Lung microvascular endothelial cell (primary cell): ENCODE measurements around the gene TTC24. TPM values are rescaled to one million over a fixed set of nuclear protein-coding genes. Genes with fewer than 3 reads are reported as not detected.

Experiments used
- DNase-seq, 2 donors: peaks; one replicate each; pipeline versions ENCODE4 v3.0.0 to v3.0.0-alpha.2; 2010; ENCODE audit warnings: low read depth in 2 of 2
- total RNA-seq: library from RNA; depleted of rRNA; stranded (reverse); fragments of >200 nt; gene quantifications from 2 replicates; pipeline ENCODE4 v1.2.1, GENCODE V29; 2014

TTC24 gene
- total RNA-seq, 1 donor from 2014 or later: not detected

GRCh38 chr1:156554971-156555370 is 24.6 kb upstream of the TTC24 start:
- no peak for DNase-seq

DNA sequence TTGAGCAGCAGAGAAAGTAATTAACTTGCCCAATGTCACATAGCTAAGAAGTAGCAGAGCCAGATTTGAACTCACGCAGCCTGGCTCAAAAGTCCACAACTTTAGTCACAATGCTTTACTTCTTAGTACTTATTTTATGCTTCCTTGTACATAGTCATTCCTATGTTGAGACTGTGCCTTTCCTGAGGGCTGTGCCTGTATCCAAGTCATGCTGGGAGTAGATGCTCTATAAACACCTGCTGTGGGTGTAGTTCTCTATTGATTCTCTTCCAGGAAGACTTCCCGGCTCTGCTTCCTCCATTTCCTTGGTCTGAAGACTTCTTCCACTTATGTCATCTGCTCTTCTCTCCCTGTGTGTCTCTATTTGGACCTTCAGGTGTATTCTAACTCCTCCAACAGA is 23.8 kb upstream of the TTC24 start:
- no peak for DNase-seq

GRCh38 chr1:156556354-156556753 is 23.2 kb upstream of the TTC24 start:
- no peak for DNase-seq

GRCh38 chr1:156559086-156559796 is 20.3 kb upstream of the TTC24 start:
- no peak for DNase-seq

DNA sequence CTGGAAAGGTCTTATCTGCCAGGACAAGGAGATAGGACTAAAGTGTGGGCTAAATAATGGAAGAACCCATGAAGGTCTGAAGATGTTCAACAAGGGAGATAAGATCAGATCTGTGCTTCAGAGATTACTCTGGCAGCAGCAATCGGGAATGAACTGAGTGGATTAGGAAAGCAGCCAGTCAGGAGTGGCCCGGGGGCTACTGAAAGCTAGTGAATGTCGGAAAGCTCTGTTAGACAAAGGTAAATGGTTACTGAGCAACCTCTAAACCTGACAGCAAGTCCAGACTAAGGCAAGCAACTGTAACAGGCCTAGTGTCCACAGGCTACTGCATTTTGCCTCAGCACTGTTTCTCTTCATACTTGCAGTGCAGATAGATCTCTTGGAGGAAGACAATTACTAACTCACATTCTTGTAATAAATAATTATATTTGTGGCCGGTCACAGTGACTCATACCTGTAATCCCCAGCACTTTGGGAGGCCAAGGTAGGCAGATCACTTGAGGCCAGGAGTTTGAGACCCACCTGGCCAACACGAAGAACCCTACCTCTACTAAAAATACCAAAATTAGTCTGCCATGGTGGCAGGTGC is 19.6 kb upstream of the TTC24 start:
- no peak for DNase-seq

DNA sequence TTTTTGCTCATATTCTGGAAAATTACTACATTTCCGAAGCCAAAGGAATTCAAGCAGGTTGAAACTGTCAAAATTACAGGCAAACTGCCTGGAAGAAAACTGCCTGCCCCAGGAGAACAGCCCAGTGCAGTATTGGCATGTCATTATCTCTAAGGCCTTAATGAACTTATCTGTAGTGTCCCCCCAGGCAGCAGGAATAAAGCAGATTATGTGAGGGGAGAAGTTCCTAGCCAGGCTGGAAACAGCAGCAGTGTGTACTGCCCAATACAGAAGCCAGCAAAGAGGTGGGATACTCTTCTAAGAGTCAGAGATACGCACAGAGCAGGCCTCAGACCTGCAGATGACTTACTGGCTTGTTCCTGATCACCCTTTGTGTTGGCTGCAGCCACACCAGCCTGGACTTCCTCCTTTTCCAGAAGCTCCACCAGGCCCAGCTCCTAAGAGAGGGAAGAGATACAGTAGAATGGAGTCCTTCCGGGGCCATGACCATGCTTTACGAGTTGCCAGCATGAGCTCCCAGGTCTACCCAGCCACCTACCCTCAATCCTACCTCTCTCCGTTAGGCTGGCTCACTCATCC is 18.8 kb upstream of the TTC24 start:
- DNase-seq: no peak

DNA sequence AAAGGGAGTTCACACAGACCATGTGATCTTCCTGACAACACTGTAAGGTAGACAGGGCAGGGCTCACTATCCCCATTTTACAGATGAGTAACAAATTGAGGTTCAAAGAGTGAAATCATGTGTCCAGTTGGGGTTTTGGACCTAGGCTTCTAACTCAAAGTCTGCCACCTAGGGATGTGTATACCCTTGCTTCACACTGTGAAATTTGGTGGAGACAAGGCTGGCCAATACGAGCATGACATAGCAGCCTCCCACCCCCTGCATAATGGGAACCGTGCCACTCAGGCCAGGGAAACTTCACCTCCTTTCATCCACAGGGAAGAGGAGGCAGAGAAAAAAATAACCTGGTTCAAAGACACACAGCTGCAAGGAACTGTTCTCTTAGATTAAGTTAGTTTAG is 14.0 kb upstream of the TTC24 start:
- DNase-seq: no peak

GRCh38 chr1:156566436-156566835 is 13.1 kb upstream of the TTC24 start:
- DNase-seq: no peak

GRCh38 chr1:156571261-156571852 is 8.2 kb upstream of the TTC24 start:
- peak in 1 of 2 donors; percentile 91 for DNase-seq

GRCh38 chr1:156571919-156572662 is 7.4 kb upstream of the TTC24 start, which contains the start of gene IQGAP3:
Gene IQGAP3 (minus strand): TSS chr1:156572565. CDS start chr1:156572529, 36 bp downstream.
- DNase-seq: peak; percentile 83 to 86

DNA sequence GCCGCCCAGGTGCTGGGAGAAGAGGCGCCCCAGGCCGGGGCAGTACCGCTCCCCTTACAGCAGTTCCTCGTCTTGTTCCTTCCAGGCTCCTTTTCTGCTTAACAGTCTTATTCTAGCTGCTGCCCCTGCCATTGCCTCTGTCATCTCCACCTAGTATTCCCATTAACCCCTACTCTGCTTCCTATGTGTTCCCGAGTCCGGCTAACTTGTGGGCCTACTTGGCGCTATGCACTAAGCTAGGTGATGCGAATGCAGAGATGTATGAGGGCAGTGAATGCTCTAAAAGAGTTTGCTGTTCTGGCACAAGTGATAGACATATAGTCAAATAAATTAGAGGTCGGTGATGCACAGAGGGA is 6.9 kb upstream of the TTC24 start:
- no peak for DNase-seq

- no peak for DNase-seq
Measured at GRCh38 chr1:156574039-156574633, 5.4 kb upstream of the TTC24 start.

DNA sequence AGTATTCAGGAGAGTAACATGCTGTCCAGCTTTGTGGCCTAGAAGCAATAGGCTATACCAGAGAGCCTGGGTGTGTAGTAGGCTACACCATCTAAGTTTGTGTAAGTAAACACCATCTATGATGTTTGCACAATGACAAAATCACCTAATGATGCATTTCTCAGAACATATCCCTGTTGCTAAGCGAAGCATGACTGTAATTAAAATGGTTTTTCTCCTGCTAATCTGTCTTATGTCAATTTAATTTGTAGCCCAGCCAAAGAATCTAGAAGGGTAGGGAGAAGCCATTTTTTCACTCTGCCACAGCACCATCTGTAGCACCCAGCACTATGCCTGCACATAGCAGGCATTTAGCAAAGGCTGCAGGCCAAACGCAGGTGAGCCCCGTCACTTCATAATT is 2.0 kb upstream of the TTC24 start:
- DNase-seq: no peak

- DNase-seq: no peak
Measured at GRCh38 chr1:156578055-156578454, 1.5 kb upstream of the TTC24 start.

GRCh38 chr1:156581661-156582387 is 2.3 kb downstream of the TTC24 start:
- no peak for DNase-seq

DNA sequence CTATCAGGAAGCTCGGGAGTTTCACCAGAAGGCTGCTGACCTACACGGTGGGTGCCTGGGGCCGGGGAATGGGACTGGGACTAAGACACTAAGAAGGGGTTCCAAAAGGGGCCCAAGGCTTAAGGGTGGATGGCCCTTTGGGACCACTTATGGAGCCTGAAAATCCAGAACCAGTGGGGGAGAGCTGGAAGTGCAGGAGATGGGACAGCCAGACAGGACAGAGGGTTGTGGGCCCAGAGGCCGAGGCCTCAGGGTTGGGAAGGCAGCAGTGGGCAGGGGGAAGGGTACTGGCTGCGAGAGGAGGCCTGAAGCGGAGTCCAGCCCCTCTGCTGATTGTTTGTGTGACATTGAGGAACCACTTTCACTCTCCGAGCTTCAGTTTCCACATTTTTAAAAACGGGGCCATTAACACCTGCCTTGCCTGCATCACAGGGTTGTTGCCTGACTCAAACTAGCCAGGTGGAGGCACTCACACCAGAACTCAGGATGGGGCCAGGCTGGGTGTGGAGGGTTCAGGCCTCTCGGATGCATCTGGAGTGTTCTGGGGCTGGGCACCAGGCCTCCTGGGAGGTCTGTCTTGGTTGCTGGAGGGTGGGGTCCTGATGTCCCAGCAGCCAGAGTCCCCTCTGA is 3.0 kb downstream of the TTC24 start:
- no peak for DNase-seq

GRCh38 chr1:156583821-156584622 is 4.5 kb downstream of the TTC24 start:
- DNase-seq: peak; percentile 69 to 89

- no peak for DNase-seq
Measured at GRCh38 chr1:156584813-156585212, 5.3 kb downstream of the TTC24 start.

GRCh38 chr1:156586323-156586722 is 6.8 kb downstream of the TTC24 start:
- no peak for DNase-seq
